IMR-90 (cell line): ENCODE data around the gene POU6F1. TPM values are rescaled to one million over a fixed set of nuclear protein-coding genes. Genes with fewer than 3 reads are reported as not detected.

Experiments used
- ATAC-seq: fragments of 200-7000 bp; cut with Tn5 transposase; 2 replicates; pipeline ENCODE4 v1.9.1; 2020; ENCODE audit warnings: low read depth, mild to moderate bottlenecking, moderate library complexity
- BruUV-seq: library from RNA; stranded (reverse); fragments of 400-500 nt; replicated peaks from 2 replicates; lab custom pipeline; 2021; lab: Mats Ljungman, UMichigan
- CTCF ChIA-PET: fragments of 300-600 bp; formaldehyde crosslinking; extraction: SDS; loops from one replicate; lab custom pipeline; 2021; ENCODE audit warnings: antibody characterized with exemption; lab: Yijun Ruan, JAX
- POLR2A ChIA-PET: fragments of 300-600 bp; sonication (Branson Sonifier 250); formaldehyde crosslinking; loops from one replicate; lab custom pipeline; 2022; ENCODE audit warnings: antibody characterized with exemption; ENCODE audit not compliant: unreplicated experiment; lab: Charles Lee
- DNase-seq: peaks from one replicate; pipeline ENCODE4 v3.0.0; 2013
- H2AFZ ChIP-seq: replicated peaks from 2 replicates; pipeline ENCODE3; 2013; ENCODE audit warnings: low read length, mild to moderate bottlenecking; ENCODE audit not compliant: poor library complexity
- H2AK5ac ChIP-seq: 2 replicates; pipeline ENCODE4 v1.6.1; 2013; ENCODE audit warnings: low read depth, low read length, inconsistent platforms
- H2AK9ac ChIP-seq: replicated peaks from 2 replicates; pipeline ENCODE3; 2013; ENCODE audit warnings: mild to moderate bottlenecking, low read depth, low read length, moderate library complexity; ENCODE audit not compliant: poor library complexity
- H2BK120ac ChIP-seq: 2 replicates; pipeline ENCODE4 v1.6.1; 2013; ENCODE audit warnings: low read depth, low read length, inconsistent platforms
- H2BK15ac ChIP-seq: 3 replicates; pipeline ENCODE4 v1.6.1; 2013; ENCODE audit warnings: low read depth, low read length, inconsistent platforms
- H2BK20ac ChIP-seq: 2 replicates; pipeline ENCODE4 v1.6.1; 2013; ENCODE audit warnings: low read depth, mild to moderate bottlenecking, inconsistent platforms, low read length, moderate library complexity
- H2BK5ac ChIP-seq: 2 replicates; pipeline ENCODE4 v1.6.1; 2013; ENCODE audit warnings: mild to moderate bottlenecking, low read depth, low read length, inconsistent platforms; ENCODE audit not compliant: poor library complexity, severe bottlenecking
- H3K14ac ChIP-seq: replicated peaks from 2 replicates; pipeline ENCODE4 v1.6.1; 2013; ENCODE audit warnings: low read depth, low read length, inconsistent platforms
- H3K18ac ChIP-seq: 2 replicates; pipeline ENCODE4 v1.6.1; 2013; ENCODE audit warnings: low read depth, low read length, control low read depth
- H3K23ac ChIP-seq: 2 replicates; pipeline ENCODE4 v1.6.1; 2013; ENCODE audit warnings: low read depth, low read length, inconsistent platforms
- H3K27ac ChIP-seq: 2 replicates; pipeline ENCODE4 v1.5.1; 2013; ENCODE audit warnings: mild to moderate bottlenecking, control low read depth, low read length; ENCODE audit not compliant: insufficient read depth
- H3K27me3 ChIP-seq: 2 replicates; pipeline ENCODE4 v1.6.1; 2013; ENCODE audit warnings: low read length; ENCODE audit not compliant: control insufficient read depth, insufficient read depth
- H3K36me3 ChIP-seq: 2 replicates; pipeline ENCODE4 v1.6.1; 2013; ENCODE audit warnings: low read length, mixed read lengths; ENCODE audit not compliant: control insufficient read depth, insufficient read depth
- H3K4ac ChIP-seq: 2 replicates; pipeline ENCODE4 v1.6.1; 2013; ENCODE audit warnings: low read depth, low read length, inconsistent platforms
- H3K4me1 ChIP-seq: 2 replicates; pipeline ENCODE4 v1.6.1; 2013; ENCODE audit warnings: low read length, mixed read lengths; ENCODE audit not compliant: control insufficient read depth, insufficient read depth
- H3K4me2 ChIP-seq: 2 replicates; pipeline ENCODE4 v1.6.1; 2013; ENCODE audit warnings: low read depth, mild to moderate bottlenecking, control low read depth, low read length, moderate library complexity
- H3K4me3 ChIP-seq: 2 replicates; pipeline ENCODE4 v1.5.1; 2013; ENCODE audit warnings: low read depth, mild to moderate bottlenecking, control low read depth, low read length, moderate library complexity; ENCODE audit not compliant: insufficient read depth
- H3K56ac ChIP-seq: 2 replicates; pipeline ENCODE4 v1.6.1; 2013; ENCODE audit warnings: low read length, inconsistent platforms; ENCODE audit not compliant: insufficient read depth; ENCODE audit errors: extremely low read depth
- H3K79me1 ChIP-seq, 2 experiments: 2 replicates each; pipeline ENCODE4 v1.6.1; 2013; ENCODE audit warnings: low read length in 2 of 2, inconsistent platforms in 1 of 2, low read depth in 1 of 2
- H3K9ac ChIP-seq: 2 replicates; pipeline ENCODE4 v1.6.1; 2013; ENCODE audit warnings: low read depth, low read length, control low read depth
- H3K9me1 ChIP-seq: 2 replicates; pipeline ENCODE4 v1.6.1; 2013; ENCODE audit warnings: low read length, inconsistent platforms; ENCODE audit not compliant: insufficient read depth
- H3K9me3 ChIP-seq: 2 replicates; pipeline ENCODE4 v1.6.1; 2013; ENCODE audit warnings: low read length; ENCODE audit not compliant: control insufficient read depth, insufficient read depth
- H4K20me1 ChIP-seq: 2 replicates; pipeline ENCODE4 v1.6.1; 2013; ENCODE audit warnings: low read length, inconsistent platforms; ENCODE audit not compliant: insufficient read depth
- H4K5ac ChIP-seq: 2 replicates; pipeline ENCODE4 v1.6.1; 2013; ENCODE audit warnings: mild to moderate bottlenecking, low read depth, low read length, control low read depth
- H4K8ac ChIP-seq, 2 experiments: 2 replicates each; pipeline ENCODE4 v1.6.1; 2013; ENCODE audit warnings: low read depth in 2 of 2, low read length in 2 of 2, control low read depth in 1 of 2, inconsistent platforms in 1 of 2
- H4K91ac ChIP-seq: 2 replicates; pipeline ENCODE4 v1.6.1; 2013; ENCODE audit warnings: low read depth, low read length, inconsistent platforms; ENCODE audit not compliant: insufficient read depth
- BHLHE40 ChIP-seq: fragments of 150-350 bp; IDR thresholded peaks from 2 replicates; pipeline ENCODE4 v1.6.1; 2016; ENCODE audit warnings: mild to moderate bottlenecking, low read depth, low read length
- CEBPB ChIP-seq: IDR thresholded peaks from 2 replicates; pipeline ENCODE4 v1.6.1; 2012; ENCODE audit warnings: low read depth, low read length, improper control_type of control experiment
- CHD1 ChIP-seq: IDR thresholded peaks from 2 replicates; pipeline ENCODE4 v1.6.1; 2012; ENCODE audit warnings: low read depth, low read length, improper control_type of control experiment
- FOS ChIP-seq: fragments of 150-350 bp; IDR thresholded peaks from 2 replicates; pipeline ENCODE4 v1.6.1; 2016; ENCODE audit warnings: low read depth, low read length
- MAFK ChIP-seq: IDR thresholded peaks from 2 replicates; pipeline ENCODE4 v1.6.1; 2012; ENCODE audit warnings: low read depth, low read length, improper control_type of control experiment
- MAZ ChIP-seq: IDR thresholded peaks from 2 replicates; pipeline ENCODE4 v1.6.1; 2012; ENCODE audit warnings: low read depth, mild to moderate bottlenecking, low read length, improper control_type of control experiment, moderate library complexity, borderline replicate concordance
- NFE2L2 ChIP-seq: fragments of 150-350 bp; IDR thresholded peaks from 2 replicates; pipeline ENCODE4 v1.6.1; 2016; ENCODE audit warnings: low read depth, mild to moderate bottlenecking, low read length
- POLR2A ChIP-seq: IDR thresholded peaks from 2 replicates; pipeline ENCODE4 v1.6.1; 2012; ENCODE audit warnings: mild to moderate bottlenecking, low read depth, low read length
- RAD21 ChIP-seq: IDR thresholded peaks from 2 replicates; pipeline ENCODE4 v1.6.1; 2012; ENCODE audit warnings: low read length, improper control_type of control experiment
- RCOR1 ChIP-seq: IDR thresholded peaks from 2 replicates; pipeline ENCODE4 v1.6.1; 2012; ENCODE audit warnings: mild to moderate bottlenecking, low read length, improper control_type of control experiment; ENCODE audit not compliant: insufficient replicate concordance
- RFX5 ChIP-seq: IDR thresholded peaks from 2 replicates; pipeline ENCODE4 v1.8.0; 2012; ENCODE audit warnings: low read depth, mild to moderate bottlenecking, low read length, moderate library complexity
- SMC3 ChIP-seq: fragments of 150-350 bp; IDR thresholded peaks from 2 replicates; pipeline ENCODE4 v1.6.1; 2016; ENCODE audit warnings: low read depth, mild to moderate bottlenecking, antibody characterized with exemption, low read length, moderate library complexity
- WGBS, 2 experiments: methylation state at CpG; one replicate each; pipeline versions ENCODE4 v1.1.5 to v1.1.7; 2013; ENCODE audit warnings: missing lambda C conversion rate in 2 of 2; ENCODE audit not compliant: insufficient read length in 1 of 2; ENCODE audit errors: extremely low coverage in 2 of 2; 5-methylcytosine and 5-hydroxymethylcytosine counted together
- dilution Hi-C: fragments of 300-500 bp; cut with HindIII; formaldehyde crosslinking; loops from one replicate; pipeline ENCODE4 v1.14.3; 2018; ENCODE audit warnings: low sequenced_read_pairs; ENCODE audit not compliant: unreplicated experiment
- in situ Hi-C: fragments of 300-500 bp; cut with MboI; formaldehyde crosslinking; loops from 3 replicates; pipeline ENCODE4 v1.14.3; 2019; ENCODE audit warnings: low sequenced_read_pairs, inconsistent platforms, mixed read lengths
- intact Hi-C: fragments of 100-400 bp; cut with micrococcal nuclease; formaldehyde crosslinking; loops from 2 replicates; pipeline ENCODE4 v1.10.0; 2022
- polyA plus RNA-seq, 3 experiments: library from polyadenylated mRNA; depleted of rRNA; stranded (reverse); fragments of >200 nt; gene quantifications; 2 replicates each; pipeline ENCODE4 v1.2.3, GENCODE V29; 2012; ENCODE audit warnings: low replicate concordance in 1 of 3
- total RNA-seq: library from RNA; depleted of rRNA; stranded (reverse); fragments of >200 nt; gene quantifications from 2 replicates; pipeline ENCODE4 v1.2.3, GENCODE V29; 2012
- TF ChIP-seq, protein P1 (sequence below): fragments of 150-350 bp; IDR thresholded peaks from 2 replicates; pipeline ENCODE4 v1.6.1; 2016; ENCODE audit warnings: low read depth, mild to moderate bottlenecking, low read length, moderate library complexity, borderline replicate concordance
- TF ChIP-seq, protein P2 (sequence below): fragments of 150-350 bp; IDR thresholded peaks from 2 replicates; pipeline ENCODE4 v1.6.1; 2017; ENCODE audit warnings: mild to moderate bottlenecking, antibody characterized with exemption, low read length, low read depth
- TF ChIP-seq, protein P3 (sequence below): conservative IDR thresholded peaks from 2 replicates; pipeline ENCODE4 v1.5.1; 2012; ENCODE audit warnings: mild to moderate bottlenecking, low read depth, low read length, improper control_type of control experiment

POU6F1 gene
- total and polyA plus RNA-seq, 2 of the 4 experiments (the other 2 are of a cell fraction), result 0.90 to 3.6 TPM

DNA sequence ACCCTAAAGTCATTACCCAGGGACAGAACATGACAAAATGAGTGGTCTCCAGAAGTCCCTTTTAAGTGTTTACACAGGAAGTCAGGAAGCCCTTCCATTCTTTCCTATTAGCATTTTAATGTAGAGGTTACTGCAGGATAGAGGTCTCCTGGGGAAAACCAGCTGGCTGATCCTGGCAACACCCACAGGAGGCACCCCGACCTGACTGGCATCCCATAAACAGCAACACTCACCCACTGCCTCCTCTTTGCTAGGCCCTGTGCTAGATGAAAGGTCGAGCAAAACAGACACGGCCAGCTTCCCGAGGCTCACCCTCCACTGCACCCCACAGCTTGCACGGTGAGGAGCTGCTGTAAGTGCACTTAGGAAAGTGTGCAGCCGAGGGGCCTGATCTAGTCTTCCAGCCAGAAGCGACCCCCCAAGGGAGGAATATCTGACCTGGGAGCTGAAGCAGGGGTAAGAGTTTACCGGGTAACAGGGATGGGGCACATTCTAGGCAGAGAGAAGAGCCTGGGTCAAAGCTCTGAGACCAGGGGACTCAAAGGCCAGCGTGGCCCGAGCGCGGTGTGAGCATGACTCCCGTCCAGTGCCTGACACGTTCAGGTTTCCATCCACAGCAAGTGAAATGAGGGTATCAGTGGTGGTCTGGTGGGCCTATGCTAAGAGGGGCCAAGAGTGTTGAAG, 29.8 kb upstream of the POU6F1 start:
- no peak for DNase-seq
- no peak overlapping the region for H3K4me3 ChIP-seq
- peaks cover 21% of the 10 kb centered on the region for H3K36me3 ChIP-seq
- peak overlapping the region; percentile 85 for H2AK9ac ChIP-seq
- CTCF ChIA-PET, result interaction anchor here (0.9 kb wide), 1 partner anchor 15 kb away, joined by 4 read pairs; no protein-coding TSS in a partner anchor
- H2BK20ac ChIP-seq, result no peak overlapping the region
- dilution Hi-C loops (no loop called here), intact Hi-C loops (no loop called here), in situ Hi-C loops (no loop called here)
- no peak overlapping the region for H3K27ac ChIP-seq
- H2BK120ac ChIP-seq, result no peak overlapping the region
- H4K20me1 ChIP-seq, result no peaks in the 10 kb centered on the region
- peaks cover 10% of the 10 kb centered on the region for H3K4me1 ChIP-seq
- H3K14ac ChIP-seq, result no peak overlapping the region
- H4K91ac ChIP-seq, result no peak overlapping the region
- H3K27me3 ChIP-seq, result no peaks in the 10 kb centered on the region
- peak; percentile 32 for ATAC-seq
- BruUV-seq, result no TSS peak
- H3K9me3 ChIP-seq, result no peaks in the 10 kb centered on the region
- peak overlapping the region in 1 of 2 experiments; percentile 53; a peak in 2 of 4 replicates for H4K8ac ChIP-seq
- 70% methylated on average over 3 of the region's 14 CpGs; no CpG with 5 or more reads in 1 of the 2 experiments for WGBS, 2 experiments
- H4K5ac ChIP-seq, result peak overlapping the region; percentile 3
- H2BK5ac ChIP-seq, result peak overlapping the region; percentile 1
- peak overlapping the region; percentile 61 for H2AFZ ChIP-seq
- no peak overlapping the region for H2AK5ac ChIP-seq
- no peak overlapping the region; the same call in 1 of the 2 replicates for H3K4ac ChIP-seq
- H2BK15ac ChIP-seq, result no peak overlapping the region
- H3K9me1 ChIP-seq, result peaks cover 8% of the 10 kb centered on the region; the same call in 1 of the 2 replicates
- peaks cover 11 to 63% of the 10 kb centered on the region in 2 experiments; a peak in 3 of 4 replicates for H3K79me1 ChIP-seq
- H3K56ac ChIP-seq, result no peak overlapping the region
- POLR2A ChIA-PET, result no interaction called here
- peak overlapping the region; percentile 13; the same call in 1 of the 2 replicates for H3K4me2 ChIP-seq
- no peak overlapping the region for H3K9ac ChIP-seq
- H3K18ac ChIP-seq, result no peak overlapping the region
- H3K23ac ChIP-seq, result no peak overlapping the region; the same call in 1 of the 2 replicates
- TF ChIP-seq CHD1 (no peak), MAFK (no peak), RFX5 (no peak), MAZ (no peak), BHLHE40 (no peak), SMC3 (no peak), RCOR1 (no peak), FOS (no peak), NFE2L2 (no peak), RAD21 (no peak), CEBPB (no peak), POLR2A (no peak)
- TF ChIP-seq, protein P1, sequence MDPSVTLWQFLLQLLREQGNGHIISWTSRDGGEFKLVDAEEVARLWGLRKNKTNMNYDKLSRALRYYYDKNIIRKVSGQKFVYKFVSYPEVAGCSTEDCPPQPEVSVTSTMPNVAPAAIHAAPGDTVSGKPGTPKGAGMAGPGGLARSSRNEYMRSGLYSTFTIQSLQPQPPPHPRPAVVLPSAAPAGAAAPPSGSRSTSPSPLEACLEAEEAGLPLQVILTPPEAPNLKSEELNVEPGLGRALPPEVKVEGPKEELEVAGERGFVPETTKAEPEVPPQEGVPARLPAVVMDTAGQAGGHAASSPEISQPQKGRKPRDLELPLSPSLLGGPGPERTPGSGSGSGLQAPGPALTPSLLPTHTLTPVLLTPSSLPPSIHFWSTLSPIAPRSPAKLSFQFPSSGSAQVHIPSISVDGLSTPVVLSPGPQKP, result no peak
- TF ChIP-seq, protein P2, sequence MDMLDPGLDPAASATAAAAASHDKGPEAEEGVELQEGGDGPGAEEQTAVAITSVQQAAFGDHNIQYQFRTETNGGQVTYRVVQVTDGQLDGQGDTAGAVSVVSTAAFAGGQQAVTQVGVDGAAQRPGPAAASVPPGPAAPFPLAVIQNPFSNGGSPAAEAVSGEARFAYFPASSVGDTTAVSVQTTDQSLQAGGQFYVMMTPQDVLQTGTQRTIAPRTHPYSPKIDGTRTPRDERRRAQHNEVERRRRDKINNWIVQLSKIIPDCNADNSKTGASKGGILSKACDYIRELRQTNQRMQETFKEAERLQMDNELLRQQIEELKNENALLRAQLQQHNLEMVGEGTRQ, result no peak
- TF ChIP-seq, protein P3, sequence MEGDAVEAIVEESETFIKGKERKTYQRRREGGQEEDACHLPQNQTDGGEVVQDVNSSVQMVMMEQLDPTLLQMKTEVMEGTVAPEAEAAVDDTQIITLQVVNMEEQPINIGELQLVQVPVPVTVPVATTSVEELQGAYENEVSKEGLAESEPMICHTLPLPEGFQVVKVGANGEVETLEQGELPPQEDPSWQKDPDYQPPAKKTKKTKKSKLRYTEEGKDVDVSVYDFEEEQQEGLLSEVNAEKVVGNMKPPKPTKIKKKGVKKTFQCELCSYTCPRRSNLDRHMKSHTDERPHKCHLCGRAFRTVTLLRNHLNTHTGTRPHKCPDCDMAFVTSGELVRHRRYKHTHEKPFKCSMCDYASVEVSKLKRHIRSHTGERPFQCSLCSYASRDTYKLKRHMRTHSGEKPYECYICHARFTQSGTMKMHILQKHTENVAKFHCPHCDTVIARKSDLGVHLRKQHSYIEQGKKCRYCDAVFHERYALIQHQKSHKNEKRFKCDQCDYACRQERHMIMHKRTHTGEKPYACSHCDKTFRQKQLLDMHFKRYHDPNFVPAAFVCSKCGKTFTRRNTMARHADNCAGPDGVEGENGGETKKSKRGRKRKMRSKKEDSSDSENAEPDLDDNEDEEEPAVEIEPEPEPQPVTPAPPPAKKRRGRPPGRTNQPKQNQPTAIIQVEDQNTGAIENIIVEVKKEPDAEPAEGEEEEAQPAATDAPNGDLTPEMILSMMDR, result no peak
